ENCODE results near the gene BRINP1.

The BRINP1 gene

DNA sequence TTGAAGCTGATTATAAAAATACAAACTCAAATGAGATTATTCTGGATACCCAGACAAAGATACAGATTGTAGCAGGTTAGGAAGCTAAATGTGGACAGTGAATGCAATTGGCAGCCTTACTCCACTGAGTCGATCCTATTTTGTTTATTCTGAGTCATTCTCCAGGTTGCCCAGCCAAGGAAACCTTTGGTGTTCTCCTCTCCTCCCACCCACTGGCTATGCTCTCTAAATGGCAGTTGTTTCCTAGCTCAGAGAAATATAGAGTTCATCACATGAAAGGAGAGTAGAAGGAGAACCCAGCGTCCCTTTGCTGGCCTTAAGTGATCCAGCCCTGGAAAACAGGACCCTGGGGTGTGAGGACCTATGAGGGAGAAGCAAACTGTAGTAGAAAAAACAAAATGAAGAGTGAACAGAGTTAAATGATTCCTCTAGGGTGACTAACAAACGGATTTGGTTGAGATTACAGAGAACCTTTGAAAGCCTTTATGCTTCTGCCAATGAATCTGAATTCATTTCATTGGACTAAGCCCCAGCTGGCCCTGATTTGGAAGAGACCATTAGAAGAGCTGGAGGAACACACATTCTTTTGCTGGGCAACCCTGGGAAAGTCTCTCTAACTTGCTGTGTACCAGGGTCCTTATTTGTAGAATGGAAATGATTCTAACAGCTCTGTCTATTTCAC lies 95.1 kb downstream of the BRINP1 start:
- DNase-seq: no peak

DNA sequence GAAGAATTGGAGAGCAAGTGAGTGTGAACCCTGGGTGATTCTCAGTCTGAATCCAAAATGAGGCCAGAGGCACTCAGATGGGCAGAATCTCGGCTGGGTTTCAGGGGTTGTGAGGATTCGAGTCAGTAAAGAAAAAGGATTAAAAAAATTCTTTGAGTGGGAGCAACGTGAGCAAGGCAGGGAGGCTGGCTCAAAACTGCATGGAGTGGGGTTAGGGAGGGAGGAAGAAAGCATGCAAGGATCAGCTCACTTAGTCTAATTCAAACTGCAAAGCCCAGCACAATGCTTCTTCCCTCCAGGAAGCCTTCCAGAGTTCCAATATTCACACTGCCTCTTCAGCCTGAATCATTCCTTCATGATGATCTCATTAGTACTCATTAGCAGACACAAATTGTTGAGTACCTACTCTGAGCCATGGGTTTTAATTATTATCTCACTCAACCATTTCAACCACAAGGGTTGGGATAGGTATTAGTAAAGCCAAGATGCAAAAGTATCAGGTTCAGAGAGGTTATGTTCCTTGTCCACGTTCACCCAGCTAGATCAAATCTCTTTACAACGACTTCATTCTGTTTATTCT lies 95.8 kb downstream of the BRINP1 start:
- no peak for DNase-seq

DNA sequence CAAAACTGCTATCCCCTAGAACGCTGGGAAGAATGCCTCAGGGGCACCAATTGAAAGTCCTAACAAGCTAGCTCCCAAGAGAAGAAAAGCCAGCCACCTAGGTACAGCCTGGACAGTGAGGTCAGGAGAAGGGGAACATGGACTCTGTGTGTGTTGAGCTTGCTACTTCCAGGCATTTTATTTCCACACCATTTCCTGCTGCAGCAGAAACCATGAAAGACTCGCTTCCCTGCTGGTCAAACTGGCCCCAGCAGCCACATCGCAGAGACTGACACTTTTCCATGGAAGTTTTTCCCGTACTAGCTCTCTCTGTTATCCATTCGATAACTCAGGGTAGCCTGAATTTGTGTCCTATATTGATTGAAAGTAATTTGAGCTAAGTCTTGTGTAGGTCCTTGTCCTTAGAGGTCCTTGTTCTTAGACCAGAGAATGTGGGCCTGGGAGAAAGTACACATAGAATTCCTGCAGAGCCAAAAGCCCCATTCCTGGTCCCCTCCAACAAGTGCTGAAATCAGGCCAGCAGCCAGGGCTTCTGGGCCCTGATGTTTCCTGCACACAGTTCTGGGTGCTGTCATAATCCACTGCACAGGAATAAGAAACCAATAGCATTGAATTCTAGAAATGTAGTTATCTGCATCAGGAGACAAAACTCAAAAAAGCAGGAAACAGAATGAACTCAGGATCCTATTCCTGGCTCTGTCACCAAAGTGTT lies 96.6 kb downstream of the BRINP1 start:
- DNase-seq: no peak

DNA sequence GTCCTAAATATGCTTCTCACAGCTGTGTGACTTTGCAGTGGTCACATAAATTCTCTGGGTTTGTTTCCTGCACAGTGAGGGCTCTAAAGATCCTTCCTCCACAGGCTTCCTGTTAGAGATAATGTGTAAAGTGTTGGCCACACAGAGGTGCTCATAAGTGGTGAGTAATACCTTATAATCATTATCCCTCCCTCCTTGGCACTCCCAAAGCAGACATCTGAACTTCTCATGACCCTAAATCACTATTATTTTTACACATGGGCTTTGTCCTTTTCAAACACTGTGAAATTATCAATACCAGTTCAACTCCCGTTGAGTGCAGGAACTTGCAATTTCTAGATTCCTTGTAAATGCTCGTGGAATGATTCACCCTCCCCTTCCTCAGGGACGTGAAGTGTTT lies 100.2 kb downstream of the BRINP1 start:
- no peak for DNase-seq

DNA sequence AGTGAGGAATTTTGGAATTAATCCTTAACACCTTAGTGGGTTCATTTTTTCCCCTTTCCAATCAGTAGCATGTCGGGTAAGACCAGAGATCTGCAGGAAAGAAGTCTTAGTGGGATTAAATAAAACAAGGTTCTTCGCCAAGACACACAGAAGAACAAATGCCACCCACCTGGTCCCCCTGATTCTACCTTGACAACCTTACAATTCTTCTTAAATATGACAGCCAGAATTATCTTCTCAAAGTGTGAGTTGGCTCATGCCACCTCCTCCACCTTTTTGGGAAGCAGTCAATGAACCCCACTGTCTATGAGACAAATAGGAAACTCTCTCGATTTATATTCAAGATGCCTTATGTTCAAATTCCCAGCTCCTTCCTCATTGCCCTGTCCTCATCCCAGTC lies 105.1 kb downstream of the BRINP1 start:
- no peak for DNase-seq

DNA sequence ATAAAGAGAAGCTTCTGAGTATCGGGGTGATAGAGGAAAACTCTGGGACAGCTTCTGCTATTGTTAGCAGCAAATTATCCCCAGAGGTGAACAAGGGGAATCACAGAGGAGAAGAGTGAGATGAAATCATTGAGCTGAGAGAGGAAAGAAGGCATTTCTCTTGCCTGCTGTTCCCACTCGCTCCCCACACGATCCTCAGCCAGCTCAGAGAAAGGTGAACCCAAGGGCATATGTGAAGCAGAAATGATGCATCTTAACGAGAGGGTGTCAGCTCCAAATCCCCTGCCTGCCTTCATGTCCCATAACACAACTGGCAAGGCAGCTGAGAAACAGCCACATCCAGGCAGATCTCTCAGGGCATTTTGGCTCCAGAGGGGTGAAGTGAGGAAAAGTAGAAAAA lies 111.6 kb downstream of the BRINP1 start:
- DNase-seq: no peak

DNA sequence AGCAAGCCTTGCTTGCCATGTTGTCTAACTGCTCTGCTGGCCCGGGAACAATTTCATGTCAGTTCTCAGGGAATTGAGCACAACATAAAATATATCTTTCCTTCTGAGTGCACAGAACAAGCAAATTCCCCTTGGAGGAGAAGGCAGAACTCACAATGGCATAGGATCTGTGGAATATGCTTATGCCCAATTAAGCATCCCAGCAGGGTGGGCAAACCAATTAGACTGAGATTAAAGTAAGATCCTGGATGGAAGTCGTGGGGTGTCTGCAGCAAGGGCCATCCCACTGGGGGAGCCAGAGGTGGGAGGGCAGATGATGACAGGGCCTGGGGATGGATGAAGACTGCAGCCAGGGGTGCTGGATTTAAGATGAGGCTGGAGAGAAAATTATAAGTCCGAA lies 114.1 kb downstream of the BRINP1 start:
- DNase-seq: no peak

DNA sequence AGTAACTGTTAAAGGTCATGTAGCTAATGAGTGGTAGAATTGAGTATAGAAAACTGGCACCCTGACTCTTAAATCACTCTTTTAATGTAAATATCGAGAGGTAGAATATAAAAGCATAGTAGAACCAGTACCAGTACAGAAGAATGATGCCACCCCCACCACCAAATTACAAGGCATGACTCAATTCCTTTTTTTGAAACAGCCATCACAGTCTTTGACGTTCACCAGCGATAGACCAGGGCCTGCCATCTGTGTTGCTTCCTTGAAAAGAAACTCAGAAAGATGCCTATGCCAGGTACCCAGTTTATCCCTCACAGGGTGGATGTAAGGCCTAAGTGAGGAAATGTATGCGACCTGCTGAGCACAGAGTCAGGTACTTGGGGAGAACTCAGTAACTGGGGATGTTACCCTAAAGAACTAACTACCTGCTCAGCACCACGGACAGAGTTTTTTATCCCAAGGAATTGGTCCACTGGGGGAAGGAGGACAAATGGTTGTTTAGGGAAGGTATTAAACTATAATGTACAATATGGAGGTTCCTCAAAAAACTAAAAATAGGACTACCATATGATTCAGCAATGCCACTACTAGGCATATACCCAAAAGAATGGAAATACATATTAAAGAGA lies 116.5 kb downstream of the BRINP1 start:
- no peak for DNase-seq

DNA sequence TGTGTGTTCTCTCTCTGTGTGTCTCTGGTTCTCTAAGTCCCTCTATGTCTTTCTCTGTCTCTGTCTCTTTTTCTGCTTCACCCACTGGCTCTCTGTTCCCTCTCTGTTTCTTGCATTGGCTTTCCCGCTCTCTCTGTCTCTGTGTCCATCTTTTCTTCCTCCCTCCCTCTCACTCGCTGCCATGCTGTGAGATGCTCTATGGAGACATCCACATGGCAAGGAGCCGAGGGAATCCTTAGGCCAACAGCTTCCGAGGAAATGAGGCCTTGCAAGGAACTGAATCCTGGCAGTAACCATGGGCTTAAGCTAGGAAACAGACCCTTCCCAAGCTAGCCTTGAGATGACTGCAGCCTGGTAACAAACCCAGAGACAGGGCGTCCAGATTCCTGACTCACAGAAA lies 117.3 kb downstream of the BRINP1 start:
- no peak for DNase-seq

DNA sequence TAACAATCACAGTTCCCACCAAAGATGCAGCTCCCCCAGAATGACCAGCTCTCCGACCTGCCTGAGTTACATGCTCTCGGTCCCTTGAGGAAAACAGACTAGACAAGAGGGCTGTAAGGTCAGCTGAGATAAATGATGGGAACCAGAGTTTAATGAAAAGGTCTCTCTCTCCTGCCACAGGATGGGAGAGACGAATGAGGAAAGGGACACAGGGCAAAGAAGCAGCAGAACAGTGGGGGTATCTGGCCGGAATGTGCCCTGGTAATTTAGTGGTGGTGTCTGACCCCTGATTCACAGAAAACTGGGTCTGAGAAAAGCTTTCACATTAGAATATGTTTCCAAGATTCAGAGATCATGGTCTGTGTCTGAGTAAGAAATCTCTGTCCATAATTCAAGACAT lies 118.5 kb downstream of the BRINP1 start:
- DNase-seq: no peak

DNA sequence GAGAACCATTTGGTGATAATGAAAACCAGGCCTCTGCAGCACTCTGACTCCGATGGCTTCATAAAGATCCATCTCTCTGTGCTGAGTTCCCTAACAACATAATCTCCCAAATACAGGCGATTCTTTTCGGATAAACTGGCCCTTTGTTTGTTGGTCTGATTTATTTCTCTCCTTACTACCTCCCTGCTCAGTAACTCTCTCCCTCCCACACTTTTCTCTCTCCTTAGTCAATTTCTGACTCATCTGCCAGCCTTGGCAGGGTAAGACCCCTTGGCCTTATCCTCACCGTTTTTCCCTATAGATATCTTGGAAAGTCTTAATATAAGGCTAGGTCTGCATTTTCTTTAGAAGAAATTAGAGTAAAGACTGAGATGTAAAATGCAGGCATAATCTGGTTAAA lies 128.7 kb downstream of the BRINP1 start:
- no peak for DNase-seq

DNA sequence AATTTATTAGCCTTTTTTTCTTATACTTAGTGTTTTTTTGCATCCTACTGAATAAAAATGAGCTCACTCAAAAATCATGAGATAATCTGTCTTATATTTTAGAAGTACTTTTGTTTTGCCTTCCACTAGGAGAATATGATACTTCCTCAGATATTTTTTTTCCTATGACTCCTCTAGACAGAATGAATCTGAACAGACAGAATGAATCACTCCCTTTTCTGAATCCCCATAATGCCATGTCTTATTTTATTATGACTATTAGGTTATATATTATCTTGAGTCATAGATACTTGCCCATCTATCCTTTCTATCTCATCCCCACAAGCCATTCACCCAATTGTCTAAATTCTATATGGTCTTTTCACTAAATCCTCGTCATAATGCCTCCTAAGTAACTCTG lies 134.6 kb downstream of the BRINP1 start:
- DNase-seq: no peak

DNA sequence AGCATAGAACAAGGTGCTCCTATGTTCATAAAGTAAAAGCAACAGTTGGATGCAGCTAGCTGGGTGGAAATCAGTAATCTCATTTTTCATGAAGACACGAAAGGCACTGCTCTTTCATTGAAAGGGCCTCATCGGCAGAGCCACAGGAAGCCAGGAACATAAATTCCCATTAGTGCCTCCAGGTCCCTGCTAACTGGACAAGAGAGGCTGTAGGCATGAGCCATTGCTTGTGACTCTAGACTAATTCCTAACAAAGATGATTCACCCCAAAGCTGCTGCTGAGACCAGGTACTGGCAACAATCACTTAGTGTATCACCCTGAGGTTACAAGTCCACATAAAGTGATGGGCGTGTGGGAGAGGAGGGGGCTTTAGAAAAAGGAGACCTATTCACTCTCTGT lies 141.8 kb downstream of the BRINP1 start:
- no peak for DNase-seq

DNA sequence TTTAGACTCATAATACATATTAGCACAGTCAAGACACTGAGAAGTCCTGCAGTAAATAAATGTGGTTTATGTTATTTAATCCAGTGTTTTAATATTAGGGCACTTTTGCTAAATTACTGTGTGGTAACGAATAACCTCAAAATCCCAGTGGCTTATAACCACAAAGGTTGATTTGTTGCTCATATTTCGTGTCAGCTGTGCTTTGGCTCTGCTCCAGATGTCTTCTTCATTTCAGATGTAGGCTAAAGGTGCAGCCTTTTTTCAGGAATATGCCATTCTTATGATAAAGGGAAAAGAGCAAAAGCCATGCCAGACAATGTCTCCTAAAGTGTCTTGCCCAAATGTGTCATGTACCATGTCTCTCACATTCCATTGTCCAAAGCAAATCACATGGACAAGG lies 144.8 kb downstream of the BRINP1 start:
- DNase-seq: no peak

DNA sequence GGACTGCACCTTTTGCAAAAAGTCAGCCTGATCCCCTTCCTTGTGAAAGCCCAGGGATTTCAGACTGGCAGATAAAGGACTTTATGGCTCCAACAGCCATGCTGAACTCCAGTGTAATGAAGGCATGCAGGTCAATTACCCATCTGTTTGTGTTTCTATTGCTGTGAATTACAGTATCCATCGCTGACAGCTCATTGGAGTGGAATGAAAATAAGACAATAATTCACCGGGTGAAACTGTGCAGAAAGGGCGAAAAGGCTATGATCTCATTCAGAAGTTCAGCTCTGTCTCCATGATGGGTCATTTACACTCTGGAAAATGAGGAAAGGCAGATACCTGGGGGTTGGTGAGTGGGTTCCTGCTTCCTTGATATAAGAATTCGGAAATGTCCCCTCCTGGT lies 148.0 kb downstream of the BRINP1 start:
- DNase-seq: no peak

DNA sequence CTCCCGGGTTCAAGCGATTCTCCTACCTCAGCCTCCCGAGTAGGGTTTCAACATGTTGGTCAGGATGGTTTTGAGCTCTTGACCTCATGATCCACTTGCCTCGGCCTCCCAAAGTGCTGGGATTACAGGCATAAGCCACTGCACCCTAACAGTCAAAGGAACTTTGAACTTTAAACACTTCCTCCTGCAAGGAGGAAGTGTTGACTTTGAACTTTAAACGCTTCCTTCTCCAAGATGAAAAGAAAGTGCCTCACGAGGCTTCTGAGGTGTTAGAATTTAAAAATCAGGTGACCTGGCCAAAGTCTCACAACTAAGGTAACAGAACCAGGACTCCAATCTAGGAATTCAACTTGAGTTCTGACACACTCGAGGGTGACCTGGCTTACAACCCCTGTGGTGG lies 150.9 kb downstream of the BRINP1 start:
- DNase-seq: no peak

DNA sequence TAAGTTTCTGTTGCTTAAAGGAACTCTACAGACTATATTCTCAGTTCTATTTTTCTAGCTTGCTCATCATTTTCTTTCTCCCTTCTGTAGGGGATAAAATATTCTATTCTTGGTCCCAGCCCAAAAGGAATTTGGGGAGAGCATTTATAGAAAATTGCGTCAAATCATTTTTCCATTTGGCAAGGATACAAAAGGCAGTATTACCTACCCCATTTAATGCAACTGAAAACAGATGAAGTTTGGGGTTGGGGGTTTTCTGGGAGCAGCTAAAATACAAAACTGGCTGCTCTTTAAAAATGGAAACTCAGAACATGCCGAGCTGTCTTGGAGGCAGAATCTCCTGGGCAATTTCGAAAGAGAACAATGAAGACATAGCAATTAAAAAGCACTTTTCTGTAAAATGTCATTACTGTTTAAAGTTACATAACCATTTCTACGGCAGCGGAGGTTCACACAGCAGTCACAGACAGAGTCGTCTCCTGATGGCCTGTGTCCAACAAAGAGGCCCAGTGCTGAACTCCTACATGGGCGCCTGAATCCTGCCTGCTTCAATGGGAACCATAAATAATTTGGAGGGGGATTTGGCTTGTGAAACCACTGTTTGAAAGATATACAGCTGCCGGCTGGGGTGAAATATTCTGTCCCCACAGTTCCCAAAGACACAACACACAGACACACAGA lies 152.4 kb downstream of the BRINP1 start:
- DNase-seq: no peak

DNA sequence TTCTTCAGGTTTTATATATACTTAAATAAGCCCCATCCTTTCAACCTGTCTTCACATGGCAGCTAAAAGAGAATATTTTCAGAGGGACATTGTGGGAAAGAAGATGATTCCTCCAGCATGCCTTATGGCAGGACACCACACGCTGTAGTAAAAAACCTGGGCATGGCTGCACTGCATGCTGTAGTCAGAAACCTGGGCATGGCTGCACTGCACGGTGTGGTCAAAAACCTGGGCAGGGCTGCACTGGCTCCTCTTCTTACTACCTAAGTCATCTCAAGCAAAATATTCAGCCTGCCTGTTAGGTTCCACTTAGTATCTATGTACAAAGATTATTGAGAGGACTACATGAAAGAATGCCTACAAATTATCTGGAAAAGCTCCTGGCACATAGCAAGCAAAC lies 153.6 kb downstream of the BRINP1 start:
- no peak for DNase-seq

DNA sequence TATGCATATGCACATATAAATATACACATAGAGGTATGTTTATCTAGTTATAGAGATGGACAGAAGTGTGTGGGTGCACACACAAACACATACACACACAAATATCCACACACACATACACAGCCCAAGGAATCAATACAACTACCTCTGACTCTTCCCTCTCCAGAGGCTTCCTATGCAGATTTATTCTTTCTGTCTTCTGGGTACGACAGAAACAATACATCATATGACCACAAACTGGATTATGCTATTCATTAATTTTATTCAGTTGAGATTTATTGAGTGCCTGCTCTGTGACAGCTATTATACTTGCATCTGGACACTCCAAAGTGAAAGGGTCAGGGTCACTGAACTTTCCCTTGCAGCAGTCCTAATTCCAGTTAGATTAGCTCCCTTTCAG lies 155.8 kb downstream of the BRINP1 start:
- DNase-seq: no peak

DNA sequence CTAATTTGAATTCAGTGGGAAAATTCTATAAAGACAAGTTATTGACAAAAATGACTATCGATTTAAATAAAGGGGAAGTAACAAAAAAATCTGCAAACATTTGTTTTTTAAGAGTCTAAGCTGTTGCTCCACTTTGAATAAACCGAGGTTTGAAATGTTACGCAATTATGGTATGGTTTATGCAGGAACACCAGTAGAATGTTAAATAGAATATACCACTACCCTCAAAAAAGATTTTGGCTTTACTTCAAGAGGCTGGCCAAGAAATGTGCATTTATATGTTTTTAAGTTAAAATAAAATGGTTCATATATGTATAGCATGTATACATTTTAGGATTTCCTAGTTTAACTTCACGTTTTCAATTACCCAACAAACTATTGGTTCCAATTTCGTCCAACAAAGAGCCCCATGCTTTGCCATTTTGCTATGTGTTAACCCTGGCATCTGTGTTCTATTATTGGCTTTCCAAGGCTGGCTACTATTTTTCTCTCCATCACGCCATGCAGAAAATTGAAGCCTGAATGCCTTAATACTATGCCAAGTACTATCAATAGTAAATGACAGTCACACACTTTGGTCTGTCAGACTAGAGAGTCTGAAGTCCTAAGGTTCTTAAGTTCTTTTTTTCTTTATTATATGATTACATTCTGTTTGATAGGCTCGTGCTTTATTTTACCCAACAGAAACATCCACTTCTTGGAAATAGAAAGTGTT lies 171.2 kb downstream of the BRINP1 start:
- DNase-seq: no peak

DNA sequence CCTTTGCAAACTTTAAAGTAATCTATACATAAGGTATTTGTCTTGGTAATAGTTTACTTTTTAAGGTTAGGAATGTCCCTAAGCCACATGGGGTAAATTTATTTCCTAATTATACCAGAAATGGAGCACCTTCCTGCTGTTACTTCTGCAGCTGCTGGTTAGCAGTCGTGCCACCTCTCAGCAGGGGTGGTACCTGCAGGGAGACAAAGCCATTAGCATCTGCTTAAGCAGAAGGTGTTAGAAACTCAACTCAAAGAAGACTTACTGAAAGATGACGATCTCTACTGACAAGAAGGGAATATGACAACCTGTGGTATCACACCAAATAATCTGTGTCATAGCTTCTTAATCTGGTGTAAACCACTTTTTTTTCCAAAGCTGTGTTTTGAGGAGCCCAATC lies 173.7 kb downstream of the BRINP1 start:
- DNase-seq: no peak

DNA sequence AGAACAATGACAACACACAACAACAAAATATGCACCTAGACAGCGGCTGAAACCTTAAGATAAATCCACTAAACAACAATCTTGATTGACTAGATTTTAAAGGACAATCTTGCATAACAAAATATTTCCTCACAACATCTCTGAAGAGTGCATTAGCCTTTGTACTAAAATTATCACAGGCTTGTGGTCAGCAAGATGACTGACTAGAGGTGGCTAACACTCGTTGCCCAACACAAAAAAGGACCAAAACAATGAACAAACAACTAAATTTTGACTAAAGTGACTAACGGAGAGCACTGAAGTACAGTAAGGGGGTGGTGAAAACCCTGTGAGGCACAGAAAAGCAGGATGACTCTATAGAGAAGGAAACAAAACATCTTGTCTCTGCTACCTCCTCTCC lies 183.9 kb downstream of the BRINP1 start:
- no peak for DNase-seq

Measured in OCI-M1 (cell line).